Prostate gland (tissue), 2 donors: ENCODE data around the gene TATDN2. TPM values are rescaled to one million over a fixed set of nuclear protein-coding genes. Genes with fewer than 3 reads are reported as not detected.

Source experiments
- DNase-seq: peaks from one replicate; pipeline ENCODE4 v3.0.0-alpha.2; 2019; ENCODE audit warnings: low spot score
- H3K27ac ChIP-seq, 2 donors: fragments of 200-600 bp; sonication (generic); 2 replicates each; pipeline ENCODE4 v1.5.1; 2017 to 2019
- H3K27me3 ChIP-seq: fragments of 200-600 bp; sonication (generic); replicated peaks from 2 replicates; pipeline ENCODE4 v1.5.1; 2019; ENCODE audit not compliant: insufficient read depth
- H3K36me3 ChIP-seq, 2 donors: fragments of 200-600 bp; sonication (generic); 1 replicate in 1 of 2; 2 replicates in 1 of 2; pipeline versions ENCODE4 v1.5.1 to v1.8.1; 2017 to 2019
- H3K4me1 ChIP-seq: fragments of 200-600 bp; sonication (generic); replicated peaks from 2 replicates; pipeline ENCODE4 v1.5.1; 2019
- H3K4me3 ChIP-seq, 2 donors: fragments of 200-600 bp; sonication (generic); 2 replicates each; pipeline ENCODE4 v1.5.1; 2017 to 2019
- H3K9me3 ChIP-seq: fragments of 200-600 bp; sonication (generic); 2 replicates; pipeline ENCODE4 v1.5.1; 2017
- CTCF ChIP-seq, 4 experiments: fragments of 200-600 bp in 2 of 4; fragments of 450-650 bp in 2 of 4; sonication (generic) in 2 of 4; IDR thresholded peaks; 1 replicate in 3 of 4; 2 replicates in 1 of 4; pipeline ENCODE4 v1.5.1; 2016 to 2019; ENCODE audit warnings: antibody characterized with exemption in 4 of 4, mild to moderate bottlenecking in 2 of 4, moderate library complexity in 2 of 4
- POLR2A ChIP-seq: fragments of 450-650 bp; IDR thresholded peaks from one replicate; pipeline ENCODE4 v1.6.1; 2016; ENCODE audit warnings: antibody characterized with exemption, mild to moderate bottlenecking
- POLR2AphosphoS5 ChIP-seq: sonication (generic); formaldehyde crosslinking; IDR thresholded peaks from one replicate; pipeline ENCODE4 v1.6.1; 2017; ENCODE audit warnings: antibody characterized with exemption
- WGBS: methylation state at CpG from one replicate; pipeline ENCODE4 v1.1.5; 2018; 5-methylcytosine and 5-hydroxymethylcytosine counted together
- intact Hi-C: fragments of 100-400 bp; cut with DNase I; formaldehyde crosslinking; loops from one replicate; pipeline ENCODE4 v1.14.2; 2022
- total RNA-seq, 2 donors: library from RNA; depleted of rRNA; stranded (reverse); fragments of >200 nt; gene quantifications; one replicate each; pipeline ENCODE4 v1.1.0, GENCODE V29; 2016

The TATDN2 gene
- total RNA-seq, 2 donors from 2014 or later: 25.4 to 27.1 TPM

GRCh38 chr3:10223676-10224639 is 24.3 kb upstream of the TATDN2 start:
- Histone ChIP-seq H3K4me3 (no peak overlapping the region), H3K27ac (no peak overlapping the region), H3K9me3 (no peaks in the 10 kb centered on the region), H3K4me1 (no peaks in the 10 kb centered on the region), H3K27me3 (no peaks in the 10 kb centered on the region), H3K36me3 (no peaks in the 10 kb centered on the region)
- intact Hi-C loops: loop anchor here (2.0 to 10.0 kb wide), 3 partner anchors 59 to 279 kb away; partner anchors contain the start of genes BRK1 and IRAK2
- no peak for DNase-seq
- 90% methylated on average over 10 of the region's 10 CpGs for WGBS
- TF ChIP-seq POLR2A (no peak), CTCF (IDR thresholded peaks at IDR 0.05) (no peak), POLR2AphosphoS5 (no peak)

DNA sequence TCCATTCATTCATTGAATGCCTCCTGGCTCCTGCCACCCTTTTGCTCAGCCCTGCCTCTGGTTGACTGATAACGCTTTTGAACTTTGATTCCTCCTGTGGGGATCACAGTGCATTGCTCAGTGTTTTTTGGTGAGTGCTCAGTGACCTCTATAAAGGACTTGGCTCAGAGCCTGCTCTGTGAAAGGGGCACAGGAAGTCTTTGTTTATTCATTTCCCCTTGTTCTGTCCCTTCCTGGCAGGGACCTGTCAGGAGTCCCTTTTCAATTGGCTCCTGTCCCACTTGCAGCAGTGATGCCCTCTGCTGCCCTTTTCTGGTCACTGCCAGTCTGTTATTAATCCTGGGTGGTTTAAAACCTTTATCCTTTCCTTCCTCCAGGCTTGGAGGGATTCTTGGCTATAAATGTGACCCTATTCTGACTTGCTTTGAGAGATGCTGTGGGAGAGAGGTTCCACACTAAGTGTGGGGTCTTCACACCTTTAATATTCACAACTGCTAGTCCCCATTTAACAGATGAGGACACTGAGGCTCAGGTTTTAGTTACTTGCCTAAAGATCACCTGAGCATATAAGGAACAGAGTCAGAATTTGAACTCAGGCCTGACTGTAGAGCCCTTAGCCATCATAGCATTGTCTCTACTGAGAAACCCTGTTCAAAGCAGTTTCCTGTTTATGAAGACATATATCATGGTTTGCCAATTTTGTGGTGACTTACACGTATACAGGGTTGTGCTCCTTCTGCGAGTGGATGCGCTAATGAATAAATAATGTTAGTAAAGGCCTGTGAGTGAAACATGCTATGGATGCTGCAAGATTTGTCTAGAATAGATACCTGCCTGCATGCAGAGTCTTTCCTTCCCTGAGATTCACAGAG is 23.2 kb upstream of the TATDN2 start:
- H3K4me3 ChIP-seq: no peak overlapping the region
- no peaks in the 10 kb centered on the region for H3K4me1 ChIP-seq
- no peaks in the 10 kb centered on the region for H3K36me3 ChIP-seq
- 73% methylated on average over 4 of the region's 4 CpGs for WGBS
- no peaks in the 10 kb centered on the region for H3K9me3 ChIP-seq
- no peak overlapping the region for H3K27ac ChIP-seq
- peak; percentile 70 for DNase-seq
- intact Hi-C loops: loop anchor here (2.0 to 10.0 kb wide), 3 partner anchors 60 to 280 kb away; partner anchors contain the start of genes BRK1 and IRAK2
- TF ChIP-seq POLR2A: no peak
- TF ChIP-seq CTCF (IDR thresholded peaks at IDR 0.05): peak; percentile 55 to 91 (median 87)
- peak; percentile 92 for TF ChIP-seq POLR2AphosphoS5
- H3K27me3 ChIP-seq: no peaks in the 10 kb centered on the region

DNA sequence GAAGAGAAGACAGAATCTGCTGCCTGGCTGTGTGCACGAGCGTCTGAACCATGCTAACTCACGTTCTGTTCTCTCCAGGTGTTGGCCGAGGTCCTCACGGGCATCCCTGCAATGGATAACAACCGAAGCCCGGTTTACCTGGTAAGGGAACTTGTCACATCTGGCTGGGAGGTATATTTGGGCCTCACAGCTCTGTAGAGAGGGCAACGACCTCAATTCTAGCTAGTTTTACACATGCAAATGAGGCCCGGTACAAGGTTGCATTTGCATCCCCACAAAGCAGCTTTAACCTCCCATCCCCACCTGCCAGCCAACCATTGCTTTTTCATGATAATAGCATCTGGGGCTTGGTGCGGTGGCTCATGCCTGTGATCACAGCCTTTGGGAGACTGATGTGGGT is 22.0 kb upstream of the TATDN2 start:
- no peaks in the 10 kb centered on the region for H3K9me3 ChIP-seq
- no peak overlapping the region for H3K27ac ChIP-seq
- intact Hi-C loops: loop anchor here (10.0 kb wide), 2 partner anchors 111 to 281 kb away; partner anchors contain the start of gene BRK1
- no peak for TF ChIP-seq POLR2A
- no peak for TF ChIP-seq CTCF (IDR thresholded peaks at IDR 0.05)
- TF ChIP-seq POLR2AphosphoS5: no peak
- H3K4me3 ChIP-seq: no peak overlapping the region
- H3K27me3 ChIP-seq: no peaks in the 10 kb centered on the region
- no peaks in the 10 kb centered on the region for H3K36me3 ChIP-seq
- H3K4me1 ChIP-seq: no peaks in the 10 kb centered on the region
- 57% methylated on average over 10 of the region's 10 CpGs for WGBS
- no peak for DNase-seq

- WGBS: 81% methylated on average over 4 of the region's 4 CpGs
- Histone ChIP-seq H3K4me3 (no peak overlapping the region), H3K27ac (no peak overlapping the region), H3K9me3 (no peaks in the 10 kb centered on the region), H3K36me3 (no peaks in the 10 kb centered on the region), H3K27me3 (no peaks in the 10 kb centered on the region), H3K4me1 (no peaks in the 10 kb centered on the region)
- no peak for DNase-seq
- intact Hi-C loops: loop anchor here (10.0 kb wide), 2 partner anchors 114 to 284 kb away; partner anchors contain the start of gene BRK1
- TF ChIP-seq POLR2AphosphoS5: no peak
- no peak for TF ChIP-seq CTCF (IDR thresholded peaks at IDR 0.05)
- no peak for TF ChIP-seq POLR2A
Measured at GRCh38 chr3:10228248-10228950, 19.9 kb upstream of the TATDN2 start.
